ENCODE measurements around the gene KCNJ16.

KCNJ16 gene

DNA sequence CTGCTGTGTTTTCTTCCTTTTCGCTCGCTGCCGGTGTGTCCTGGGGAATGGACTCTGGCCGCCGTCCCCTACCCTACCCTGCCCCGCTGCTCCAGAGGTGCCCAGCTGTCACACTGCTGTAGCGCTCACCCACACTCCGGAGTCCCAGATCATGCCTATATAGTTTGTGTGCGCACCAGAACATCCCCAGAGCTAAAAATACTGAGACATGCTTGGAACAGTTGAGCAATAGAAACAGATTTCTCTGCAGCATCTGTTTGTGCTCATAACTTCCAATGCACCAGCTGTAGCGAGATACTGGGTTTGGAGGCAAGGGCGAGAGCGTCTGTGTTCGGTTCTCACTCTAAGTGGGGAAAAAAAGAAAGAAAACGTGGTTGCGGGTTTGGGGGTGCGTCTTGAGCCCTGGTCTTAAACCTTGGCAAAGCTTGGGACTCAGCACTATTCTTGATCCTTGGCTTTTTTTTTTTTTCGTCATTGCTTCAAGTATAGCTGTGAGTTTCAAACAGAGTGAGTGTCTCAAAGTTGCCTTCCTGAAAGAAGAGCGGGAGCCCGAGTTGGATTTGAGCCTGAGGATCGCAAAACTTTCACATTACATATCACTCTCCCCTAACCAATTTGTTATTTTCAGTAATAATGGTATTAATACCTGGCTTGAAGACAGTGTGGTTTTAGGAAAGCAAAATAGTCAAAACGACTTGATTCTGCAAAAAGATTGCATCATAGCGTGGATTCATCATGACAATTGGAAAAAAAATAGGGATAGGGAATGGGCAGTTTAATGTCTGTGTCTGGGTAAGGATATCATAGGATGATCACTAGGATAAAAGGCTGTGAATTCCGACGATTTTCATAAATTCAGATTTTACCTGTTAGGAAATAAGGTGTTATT is 94.9 kb downstream of the KCNJ16 start:
- DNase-seq (ENCODE audit: low read depth, low spot score): no peak

GRCh38 chr17:70171159-70171558 is 96.1 kb downstream of the KCNJ16 start:
- no peak for DNase-seq (ENCODE audit: low read depth, low spot score)

DNA sequence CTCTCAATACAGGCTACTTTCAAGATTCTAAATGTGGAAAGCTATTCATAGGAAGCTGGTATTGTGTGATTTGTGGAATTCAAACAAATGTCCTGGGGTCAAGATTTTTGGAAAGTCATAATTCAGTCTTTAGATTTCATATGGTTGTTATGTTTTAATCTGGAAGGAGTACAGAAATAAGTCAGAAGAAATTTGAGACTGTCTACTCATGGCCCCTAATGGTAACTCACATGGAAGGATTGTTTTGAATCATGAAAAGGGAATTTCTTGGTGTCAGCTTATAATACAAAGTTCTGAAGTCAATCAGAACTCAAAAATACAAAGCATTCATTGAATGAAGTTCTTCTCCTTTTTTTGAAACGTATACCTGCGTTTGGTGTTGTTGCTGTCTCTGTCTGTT is 97.4 kb downstream of the KCNJ16 start:
- no peak for DNase-seq (ENCODE audit: low read depth, low spot score)

DNA sequence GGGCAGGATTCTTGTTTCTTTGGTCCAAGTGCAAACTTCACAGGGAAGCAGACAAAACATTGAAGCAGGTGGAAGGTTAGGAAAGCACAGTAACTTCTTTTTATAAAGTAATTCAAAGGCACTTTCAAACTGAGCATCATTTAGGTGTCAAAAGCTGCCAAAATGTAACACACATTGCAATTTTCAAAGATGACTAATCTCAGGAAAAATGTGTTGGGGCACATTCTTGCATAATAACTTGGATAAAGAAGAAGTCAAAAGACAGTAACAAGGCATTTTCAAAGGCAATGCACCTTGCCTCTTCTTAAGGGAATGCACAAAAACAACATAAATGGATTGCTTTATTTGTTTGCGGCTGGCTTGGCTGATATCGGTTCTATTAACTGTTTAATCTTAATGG is 97.9 kb downstream of the KCNJ16 start:
- no peak for DNase-seq (ENCODE audit: low read depth, low spot score)

DNA sequence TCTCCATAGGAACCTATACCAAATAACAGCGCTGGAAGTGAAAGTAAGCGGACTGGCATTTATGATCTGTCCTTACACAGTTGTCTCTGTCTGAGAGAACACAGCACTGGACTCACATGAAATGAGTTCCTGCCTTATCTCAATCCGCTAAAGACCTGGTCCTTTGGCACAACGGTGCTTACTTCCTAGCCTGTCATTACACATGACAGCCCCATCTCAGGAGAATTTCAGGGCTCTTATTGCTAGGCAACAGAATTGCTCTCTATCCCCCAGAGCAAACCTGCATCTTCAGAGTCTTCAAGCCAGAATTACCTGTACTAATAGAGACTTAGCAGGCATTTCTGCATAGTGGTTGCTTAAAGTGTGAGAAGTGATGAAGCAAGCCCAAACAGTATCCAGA is 98.7 kb downstream of the KCNJ16 start:
- no peak for DNase-seq (ENCODE audit: low read depth, low spot score)

- DNase-seq (ENCODE audit: low read depth, low spot score): no peak
These were observed 106.4 kb downstream of the KCNJ16 start for GRCh38 chr17:70181376-70181775.

DNA sequence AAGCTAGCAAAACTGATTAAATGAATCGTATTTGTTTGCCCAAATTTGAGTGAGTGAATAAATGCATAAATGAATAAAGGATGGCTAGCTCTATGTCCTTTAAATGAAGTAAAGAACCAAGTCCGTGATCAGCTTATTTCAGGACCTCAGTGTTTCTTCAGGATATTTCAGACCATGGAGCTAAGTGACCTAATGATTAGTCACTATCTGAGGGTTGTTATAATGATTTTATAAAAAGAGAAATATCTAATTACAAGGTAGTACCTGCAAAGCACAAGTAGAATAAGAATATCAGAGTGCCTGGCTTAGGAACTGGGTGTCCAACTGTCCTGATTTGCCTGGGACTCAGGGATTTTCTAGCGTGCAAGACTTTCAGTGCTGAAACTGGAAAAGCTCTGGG is 106.8 kb downstream of the KCNJ16 start:
- no peak for DNase-seq (ENCODE audit: low read depth, low spot score)

GRCh38 chr17:70183508-70183907 is 108.5 kb downstream of the KCNJ16 start:
- no peak for DNase-seq (ENCODE audit: low read depth, low spot score)

- DNase-seq (ENCODE audit: low read depth, low spot score): no peak
These were observed 109.2 kb downstream of the KCNJ16 start for GRCh38 chr17:70184207-70184606.

GRCh38 chr17:70184770-70185169 is 109.7 kb downstream of the KCNJ16 start:
- no peak for DNase-seq (ENCODE audit: low read depth, low spot score)
